Measurements from ENCODE around the gene TMEM19. TPM values are rescaled to one million over a fixed set of nuclear protein-coding genes. Genes with fewer than 3 reads are reported as not detected.

TMEM19 gene
- total RNA-seq, 1 experiment from 2014 or later: 17.3 TPM

GRCh38 chr12:71718611-71719010 is 32.7 kb downstream of the TMEM19 start:
- Histone ChIP-seq H4K91ac (ENCODE audit: insufficient read length, low read depth, low read length) (no peak overlapping the region), H4K8ac (replicated peaks; ENCODE audit: insufficient read length, low read depth, low read length) (no peak overlapping the region), H3K23me2 (ENCODE audit: insufficient read length, low read depth, low read length, poor library complexity, severe bottlenecking) (no peaks in the 10 kb centered on the region), H3K27ac (ENCODE audit: insufficient read length, low read depth, low read length) (no peak overlapping the region), H2BK20ac (ENCODE audit: low read depth, low read length, poor library complexity, severe bottlenecking) (no peak overlapping the region), H2BK12ac (ENCODE audit: insufficient read length, low read depth, low read length) (no peak overlapping the region), H3K79me2 (ENCODE audit: insufficient read depth, low read length) (no peaks in the 10 kb centered on the region), H3K18ac (ENCODE audit: insufficient read length, low read depth, low read length) (no peak overlapping the region), H3K27me3 (ENCODE audit: insufficient read depth, low read length) (no peaks in the 10 kb centered on the region), H3K9ac (ENCODE audit: extremely low read depth, insufficient read length, low read length) (no peak overlapping the region), H2BK5ac (ENCODE audit: insufficient read length, low read length) (no peak overlapping the region), H3K14ac (ENCODE audit: insufficient read depth, low read length) (no peak overlapping the region), H3T11ph (ENCODE audit: low read length) (no peak overlapping the region), H3K23ac (ENCODE audit: insufficient read length, low read depth, low read length) (no peak overlapping the region), H2BK15ac (ENCODE audit: low read depth, low read length) (no peak overlapping the region), H2AK5ac (ENCODE audit: insufficient read length, low read length) (no peak overlapping the region), H3K4me1 (ENCODE audit: insufficient read depth, low read length) (no peaks in the 10 kb centered on the region), H4K20me1 (ENCODE audit: control insufficient read depth, insufficient read depth, insufficient read length) (no peaks in the 10 kb centered on the region), H3K9me3 (ENCODE audit: control insufficient read depth, low read depth, low read length) (no peaks in the 10 kb centered on the region), H2BK120ac (ENCODE audit: low read depth, low read length, poor library complexity, severe bottlenecking) (no peak overlapping the region), H3K4ac (ENCODE audit: low read depth, low read length) (no peak overlapping the region), H3K4me2 (ENCODE audit: insufficient read depth, insufficient read length, low read length) (no peak overlapping the region), H4K5ac (ENCODE audit: insufficient read length, low read depth, low read length) (no peak overlapping the region), H3K79me1 (ENCODE audit: insufficient read depth, low read depth, low read length, poor library complexity, severe bottlenecking) (no peaks in the 10 kb centered on the region), H3K56ac (ENCODE audit: insufficient read length, low read depth, low read length) (no peak overlapping the region), H2AFZ (ENCODE audit: low read length) (no peak overlapping the region)
- Mint-ChIP-seq H3K36me3 (ENCODE audit: insufficient read depth in 1 of 3, low read depth in 3 of 3) (peaks cover 0 to 3% (median 0%) of the 10 kb centered on the region in 3 experiments; a peak in 4 of 7 replicates), H3K4me3 (no peak overlapping the region), H3K27ac (no peak overlapping the region), H3K4me1 (no peaks in the 10 kb centered on the region), H3K9me3 (peaks cover 6 to 12% of the 10 kb centered on the region in 2 experiments; a peak in 4 of 5 replicates), H3K27me3 (ENCODE audit: low read depth) (no peaks in the 10 kb centered on the region)
- no peak for DNase-seq
- TF ChIP-seq CTCF (conservative IDR thresholded peaks at IDR 0.05): no peak
